CD14-positive monocyte (primary cell): ENCODE results near the gene EXOC6B. TPM values are rescaled to one million over a fixed set of nuclear protein-coding genes. Genes with fewer than 3 reads are reported as not detected.

Experiments used
- DNase-seq, 3 donors: peaks; one replicate each; pipeline ENCODE4 v3.0.0-alpha.2; 2011 to 2022
- H2AFZ ChIP-seq: 2 replicates; pipeline ENCODE4 v1.6.0; 2012; ENCODE audit warnings: mild to moderate bottlenecking, low read depth, low read length, inconsistent platforms; ENCODE audit not compliant: insufficient read depth, poor library complexity, severe bottlenecking
- H3K27ac ChIP-seq, 2 donors: 1 replicate in 1 of 2; 2 replicates in 1 of 2; pipeline ENCODE4 v1.5.1; 2012 to 2013; ENCODE audit warnings: low read length in 2 of 2, control low read depth in 1 of 2, inconsistent platforms in 1 of 2, low read depth in 1 of 2, mild to moderate bottlenecking in 1 of 2
- H3K27me3 ChIP-seq, 2 donors: one replicate each; pipeline versions ENCODE4 v1.6.0 to v1.6.1; 2011 to 2013; ENCODE audit warnings: low read length in 2 of 2; ENCODE audit not compliant: control insufficient read depth in 2 of 2, insufficient read depth in 2 of 2
- H3K36me3 ChIP-seq, 2 donors: replicated peaks in 1 of 2; 1 replicate in 1 of 2; 2 replicates in 1 of 2; pipeline versions ENCODE4 v1.5.1 to v1.6.1; 2012 to 2013; ENCODE audit warnings: low read length in 2 of 2, control low read depth in 1 of 2, inconsistent platforms in 1 of 2, mild to moderate bottlenecking in 1 of 2; ENCODE audit not compliant: insufficient read depth in 2 of 2, control insufficient read depth in 1 of 2
- H3K4me1 ChIP-seq, 2 donors: 1 replicate in 1 of 2; 2 replicates in 1 of 2; pipeline versions ENCODE4 v1.5.1 to v1.6.1; 2012 to 2013; ENCODE audit warnings: low read length in 2 of 2, control low read depth in 1 of 2, inconsistent platforms in 1 of 2, mild to moderate bottlenecking in 1 of 2, moderate library complexity in 1 of 2; ENCODE audit not compliant: insufficient read depth in 2 of 2, control insufficient read depth in 1 of 2
- H3K4me2 ChIP-seq: replicated peaks from 2 replicates; pipeline ENCODE3; 2012; ENCODE audit warnings: low read length, moderate library complexity, mild to moderate bottlenecking; ENCODE audit not compliant: poor library complexity, severe bottlenecking; ENCODE audit errors: extremely low read depth
- H3K4me3 ChIP-seq, 3 experiments: fragments of 200-600 bp in 1 of 3; sonication (generic) in 1 of 3; replicated peaks in 1 of 3; 1 replicate in 2 of 3; 2 replicates in 1 of 3; pipeline ENCODE4 v1.5.1; 2011 to 2013; ENCODE audit warnings: low read length in 3 of 3, mild to moderate bottlenecking in 3 of 3, control low read depth in 2 of 3, low read depth in 2 of 3, inconsistent platforms in 1 of 3, moderate library complexity in 1 of 3
- H3K79me2 ChIP-seq: 2 replicates; pipeline ENCODE4 v1.6.0; 2012; ENCODE audit warnings: mild to moderate bottlenecking, control low read depth, inconsistent platforms, low read length, moderate library complexity; ENCODE audit not compliant: insufficient read depth
- H3K9ac ChIP-seq: 2 replicates; pipeline ENCODE4 v1.6.0; 2017; ENCODE audit warnings: low read length, mild to moderate bottlenecking; ENCODE audit not compliant: insufficient read depth, poor library complexity, severe bottlenecking
- H3K9me3 ChIP-seq, 2 donors: replicated peaks in 1 of 2; 1 replicate in 1 of 2; 2 replicates in 1 of 2; pipeline versions ENCODE4 v1.5.1 to v1.6.1; 2012 to 2013; ENCODE audit warnings: low read length in 2 of 2, control low read depth in 1 of 2; ENCODE audit not compliant: control insufficient read depth in 1 of 2, insufficient read depth in 1 of 2
- H4K20me1 ChIP-seq: 2 replicates; pipeline ENCODE4 v1.6.0; 2012; ENCODE audit warnings: mild to moderate bottlenecking, low read length, control low read depth, moderate library complexity; ENCODE audit not compliant: insufficient read depth
- H3K27ac Mint-ChIP-seq, 7 donors: one replicate each; pipeline ENCODE4 v1.8.0; 2020; ENCODE audit warnings: mild to moderate bottlenecking in 7 of 7, mixed read lengths in 7 of 7, moderate library complexity in 6 of 7, inconsistent platforms in 2 of 7
- H3K27me3 Mint-ChIP-seq, 3 donors: one replicate each; pipeline ENCODE4 v1.8.0; 2021 to 2022; ENCODE audit warnings: low read depth in 3 of 3, mild to moderate bottlenecking in 3 of 3, mixed read lengths in 3 of 3, moderate library complexity in 3 of 3, inconsistent platforms in 1 of 3
- H3K36me3 Mint-ChIP-seq, 2 donors: one replicate each; pipeline ENCODE4 v1.8.0; 2020; ENCODE audit warnings: mixed read lengths in 2 of 2, inconsistent platforms in 1 of 2, mild to moderate bottlenecking in 1 of 2
- H3K4me1 Mint-ChIP-seq: one replicate; pipeline ENCODE4 v1.8.0; 2020; ENCODE audit warnings: mild to moderate bottlenecking, mixed read lengths
- H3K4me3 Mint-ChIP-seq, 2 donors: one replicate each; pipeline ENCODE4 v1.8.0; 2020; ENCODE audit warnings: mild to moderate bottlenecking in 2 of 2, mixed read lengths in 2 of 2, moderate library complexity in 1 of 2
- H3K9me3 Mint-ChIP-seq, 7 donors: one replicate each; pipeline ENCODE4 v1.8.0; 2020 to 2022; ENCODE audit warnings: mixed read lengths in 7 of 7, mild to moderate bottlenecking in 6 of 7, moderate library complexity in 6 of 7, inconsistent platforms in 2 of 7
- CTCF ChIP-seq: fragments of 200-600 bp; IDR thresholded peaks from one replicate; pipeline ENCODE4 v1.8.0; 2022; ENCODE audit warnings: antibody characterized with exemption, mild to moderate bottlenecking
- WGBS: methylation state at CpG from one replicate; pipeline ENCODE4 v1.1.5; 2013; ENCODE audit warnings: missing lambda C conversion rate; ENCODE audit not compliant: insufficient coverage; 5-methylcytosine and 5-hydroxymethylcytosine counted together
- intact Hi-C, 2 donors: fragments of 100-400 bp; cut with micrococcal nuclease; formaldehyde crosslinking; loops; one replicate each; pipeline versions ENCODE4 v1.15.0 to v1.15.1; 2023
- polyA plus RNA-seq, 3 donors: library from polyadenylated mRNA; depleted of rRNA in 1 of 3; unstranded in 2 of 3; stranded (reverse) in 1 of 3; fragments of 300-500 nt in 2 of 3; fragments of >200 nt in 1 of 3; fragmentation: Illumina TruSeq in 2 of 3; gene quantifications; 1 replicate in 2 of 3; 2 replicates in 1 of 3; pipeline ENCODE4 v1.2.3, GENCODE V29; 2012 to 2021

The EXOC6B gene
- polyA plus RNA-seq, 3 donors: 1.8 to 2.8 (median 2.1) TPM

- no CpG with 5 or more reads among the region's 1 CpG for WGBS
- intact Hi-C loops: no loop called here
- no peak overlapping the region for H3K4me2 ChIP-seq
These were observed 484.2 kb downstream of the EXOC6B start for GRCh38 chr2:72341639-72342038.

GRCh38 chr2:72340665-72341064 lies 485.2 kb downstream of the EXOC6B start:
- WGBS: 92% methylated on average over 2 of the region's 4 CpGs
- H3K9ac ChIP-seq: no peak overlapping the region
- Mint-ChIP-seq H3K4me3 (no peak overlapping the region), H3K27me3 (no peaks in the 10 kb centered on the region), H3K4me1 (no peaks in the 10 kb centered on the region), H3K9me3 (peaks cover 0 to 10% (median 2%) of the 10 kb centered on the region in 7 donors), H3K27ac (peak overlapping the region in 1 of 7 donors; percentile 1), H3K36me3 (no peaks in the 10 kb centered on the region)
- H3K27ac ChIP-seq: no peak overlapping the region
- H2AFZ ChIP-seq: no peak overlapping the region
- no peaks in the 10 kb centered on the region for H3K27me3 ChIP-seq
- H4K20me1 ChIP-seq: no peaks in the 10 kb centered on the region
- no peaks in the 10 kb centered on the region for H3K9me3 ChIP-seq
- H3K36me3 ChIP-seq: no peaks in the 10 kb centered on the region
- H3K4me3 ChIP-seq: no peak overlapping the region
- no peak for TF ChIP-seq CTCF
- H3K4me2 ChIP-seq: no peak overlapping the region
- H3K4me1 ChIP-seq: no peaks in the 10 kb centered on the region
- no peak for DNase-seq
- intact Hi-C loops: no loop called here
- no peaks in the 10 kb centered on the region for H3K79me2 ChIP-seq

More at GRCh38 chr2:72341639-72342038, 484.2 kb downstream of the EXOC6B start:
- peaks cover 0 to 11% (median 2%) of the 10 kb centered on the region in 7 donors for H3K9me3 Mint-ChIP-seq
- Histone ChIP-seq H3K4me1 (no peaks in the 10 kb centered on the region), H3K79me2 (no peaks in the 10 kb centered on the region), H2AFZ (no peak overlapping the region), H3K27me3 (no peaks in the 10 kb centered on the region), H3K4me3 (no peak overlapping the region), H3K9me3 (no peaks in the 10 kb centered on the region), H3K36me3 (no peaks in the 10 kb centered on the region), H4K20me1 (no peaks in the 10 kb centered on the region), H3K27ac (no peak overlapping the region), H3K9ac (no peak overlapping the region)
- TF ChIP-seq CTCF: no peak
- no peak overlapping the region for H3K27ac Mint-ChIP-seq
- H3K4me3 Mint-ChIP-seq: no peak overlapping the region
- no peak for DNase-seq
- no peaks in the 10 kb centered on the region for H3K27me3 Mint-ChIP-seq
- no peaks in the 10 kb centered on the region for H3K4me1 Mint-ChIP-seq
- H3K36me3 Mint-ChIP-seq: no peaks in the 10 kb centered on the region
